ENCODE results near the gene CNTNAP3. TPM values are rescaled to one million over a fixed set of nuclear protein-coding genes. Genes with fewer than 3 reads are reported as not detected.
"Not testable (repeated sequence)": the region's sequence is repeated elsewhere in the genome, so short reads cannot be mapped to it uniquely, and the experiment has no call there.

Gene CNTNAP3
- 10 to 100 TPM in 3 of 4 donors, 1 to 10 TPM in 1; 8.8 to 25.5 (median 15.6) TPM for total RNA-seq

DNA sequence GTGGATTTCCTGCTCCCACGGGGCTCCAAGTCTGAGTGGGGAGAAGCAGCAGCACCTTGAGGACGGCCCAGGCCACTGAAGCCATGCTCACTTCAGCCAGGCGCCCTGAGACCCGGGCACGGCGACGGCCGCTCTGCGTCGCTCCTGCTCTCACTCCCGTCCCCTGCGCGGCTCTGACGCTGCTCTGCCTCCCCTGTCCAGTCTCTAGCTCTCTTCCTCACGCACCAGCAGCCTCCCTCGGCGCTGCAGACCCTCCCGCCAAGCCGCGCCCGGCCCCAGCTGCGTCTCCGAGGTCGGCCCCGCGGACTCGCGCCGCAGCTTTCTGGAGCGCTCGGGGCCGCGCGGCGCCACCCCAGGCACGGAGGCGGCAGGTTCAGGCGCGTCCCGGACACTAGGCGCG, at the start of gene CNTNAP3:
Gene CNTNAP3 (minus strand): TSS at position 188 of the 400 bp plus-strand sequence. CDS start 103 bp downstream, at position 85.
- WGBS, 2 donors = no CpG with 5 or more reads among the region's 42 CpGs
- not testable (repeated sequence) for H3K4me3 ChIP-seq; H3K27me3 ChIP-seq; H3K36me3 ChIP-seq; H3K27ac ChIP-seq; H3K9me3 ChIP-seq; DNase-seq (ENCODE audit: low spot score in 2 of 2); H3K4me1 ChIP-seq

DNA sequence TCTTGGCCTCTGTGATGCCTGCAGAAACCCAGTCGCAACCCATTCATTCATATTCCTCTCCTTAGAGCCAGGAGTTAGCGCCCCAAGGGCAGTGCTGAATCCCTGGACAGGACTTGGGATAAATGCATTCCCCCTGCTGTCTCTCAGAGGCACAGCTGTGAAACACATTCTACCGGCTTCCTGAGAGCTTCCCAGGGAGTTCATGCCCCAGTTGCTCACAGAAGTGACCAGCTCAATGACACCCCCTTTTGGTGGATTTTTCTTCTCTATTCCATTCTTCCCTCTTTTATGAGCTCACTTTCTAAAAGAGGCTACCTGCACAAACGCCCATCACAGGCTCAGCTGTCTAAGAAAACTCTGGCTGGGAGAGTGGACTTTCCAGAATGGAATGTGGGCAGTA, 8.0 kb downstream of the CNTNAP3 start:
- H3K36me3 ChIP-seq; H3K4me1 ChIP-seq; DNase-seq (ENCODE audit: low spot score in 2 of 2); H3K4me3 ChIP-seq; H3K27me3 ChIP-seq; H3K27ac ChIP-seq; H3K9me3 ChIP-seq: not testable (repeated sequence)
- WGBS, 2 donors = no CpG with 5 or more reads among the region's 4 CpGs

DNA sequence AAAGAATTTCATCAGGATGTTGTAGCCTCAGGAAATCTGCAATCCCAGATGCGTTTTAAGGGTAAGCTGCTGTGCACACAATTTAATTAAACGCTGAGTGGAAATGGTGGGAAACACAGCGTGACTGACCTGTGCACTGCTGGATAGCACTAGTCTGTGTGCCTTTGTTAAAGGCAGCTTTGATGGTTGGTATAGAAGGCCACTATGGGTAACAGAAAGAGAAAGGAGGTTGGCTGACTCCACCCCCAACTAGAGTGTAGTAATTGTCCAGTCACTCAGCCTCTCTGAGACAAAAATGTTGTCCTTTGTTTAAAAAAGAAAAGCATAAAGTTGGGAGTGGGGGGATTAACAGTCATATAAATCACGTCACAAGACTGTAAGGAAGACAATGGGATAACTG, 45.5 kb downstream of the CNTNAP3 start:
- not testable (repeated sequence) for H3K4me1 ChIP-seq, H3K27me3 ChIP-seq
- WGBS, 2 donors = no CpG with 5 or more reads among the region's 4 CpGs

DNA sequence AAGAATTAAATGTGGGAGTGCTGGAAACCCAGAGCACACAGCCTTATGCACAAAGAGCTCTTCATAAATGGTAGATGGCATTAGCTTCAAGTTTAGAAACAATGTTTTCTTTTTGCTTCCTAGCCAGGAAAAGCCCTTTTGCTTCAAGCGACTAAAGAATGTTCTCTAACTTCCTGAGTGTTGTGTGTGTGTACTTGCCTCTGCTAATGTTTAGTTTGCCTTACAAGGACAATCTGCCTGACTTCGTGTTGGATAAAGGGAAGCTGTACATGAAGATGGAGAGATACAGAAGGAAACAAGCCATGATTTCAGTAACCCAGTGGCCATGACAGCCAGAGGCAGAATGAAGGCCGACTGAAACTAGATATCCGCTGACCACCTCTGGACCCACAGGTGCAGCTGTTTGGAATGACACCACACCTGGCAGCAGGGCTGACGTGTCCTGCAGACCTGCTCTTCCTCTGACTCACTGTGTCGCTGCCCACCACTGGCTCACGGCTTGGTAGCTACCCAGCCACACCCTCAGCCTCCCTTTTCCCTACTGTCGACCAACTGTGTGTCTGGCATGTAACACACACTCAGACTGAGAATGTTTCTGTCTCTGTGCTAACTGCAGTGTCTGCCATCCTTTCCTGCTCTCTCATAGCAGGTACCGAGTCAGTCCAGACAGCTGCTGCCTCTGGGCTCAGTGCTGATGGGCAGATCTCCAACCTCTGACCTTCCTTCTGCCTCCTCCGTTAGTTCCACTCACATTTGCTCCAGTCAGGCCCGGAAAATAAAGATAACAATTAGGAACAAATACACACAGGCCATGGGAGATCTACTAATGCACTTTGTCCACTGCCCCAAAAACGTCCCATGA, 55.6 kb downstream of the CNTNAP3 start:
- DNase-seq (ENCODE audit: low spot score in 2 of 2); H3K4me3 ChIP-seq; H3K4me1 ChIP-seq; H3K36me3 ChIP-seq; H3K9me3 ChIP-seq; H3K27me3 ChIP-seq; H3K27ac ChIP-seq: not testable (repeated sequence)
- no CpG with 5 or more reads among the region's 12 CpGs for WGBS, 2 donors

More for the DNA sequence above, 45.5 kb downstream of the CNTNAP3 start:
- not testable (repeated sequence) for H3K27ac ChIP-seq; H3K36me3 ChIP-seq; DNase-seq (ENCODE audit: low spot score in 2 of 2); H3K4me3 ChIP-seq; H3K9me3 ChIP-seq

DNA sequence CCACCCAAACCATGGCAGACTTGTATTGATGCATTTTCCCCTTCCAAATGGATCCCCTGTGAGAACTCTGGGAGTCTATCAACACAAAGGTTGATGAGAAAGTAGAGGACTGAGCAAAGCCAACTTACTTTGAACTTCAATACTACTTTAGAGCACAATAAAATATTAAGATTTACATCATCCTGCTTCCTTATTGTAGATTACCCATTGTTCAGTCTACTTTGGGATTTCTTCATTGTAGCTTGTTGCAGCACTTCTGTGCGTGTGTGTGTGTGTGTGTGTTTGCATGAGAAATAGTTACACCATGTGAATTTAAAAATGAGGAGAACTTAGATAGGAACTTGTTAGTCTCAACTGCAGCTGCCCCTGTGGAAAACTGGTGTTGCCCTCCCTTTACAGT, 72.0 kb downstream of the CNTNAP3 start:
- no CpG with 5 or more reads among the region's 1 CpG for WGBS, 2 donors
- not testable (repeated sequence) for H3K27ac ChIP-seq; H3K9me3 ChIP-seq; DNase-seq (ENCODE audit: low spot score in 2 of 2); H3K27me3 ChIP-seq; H3K4me1 ChIP-seq; H3K36me3 ChIP-seq; H3K4me3 ChIP-seq

DNA sequence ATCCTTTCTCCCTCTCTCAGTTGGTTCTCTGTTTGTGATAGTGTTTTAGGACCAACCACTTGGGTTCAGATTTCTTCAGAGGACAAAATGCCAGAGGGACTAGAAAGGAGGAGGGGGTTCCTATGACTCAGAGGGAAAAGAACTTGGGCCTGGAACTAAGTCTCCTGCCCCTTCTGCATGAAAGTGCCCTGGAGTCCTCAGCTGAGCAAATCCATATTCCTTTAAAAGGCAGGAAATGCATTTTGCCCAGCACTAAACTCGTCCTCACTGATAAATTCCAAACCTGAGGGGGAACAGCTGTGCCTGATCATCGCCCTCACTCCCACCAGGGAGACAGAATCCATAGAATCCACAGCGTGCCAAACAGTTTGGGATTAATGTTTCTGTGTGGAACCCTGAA, 78.2 kb downstream of the CNTNAP3 start:
- H3K36me3 ChIP-seq, H3K27ac ChIP-seq: not testable (repeated sequence)
- WGBS, 2 donors = no CpG with 5 or more reads among the region's 3 CpGs

DNA sequence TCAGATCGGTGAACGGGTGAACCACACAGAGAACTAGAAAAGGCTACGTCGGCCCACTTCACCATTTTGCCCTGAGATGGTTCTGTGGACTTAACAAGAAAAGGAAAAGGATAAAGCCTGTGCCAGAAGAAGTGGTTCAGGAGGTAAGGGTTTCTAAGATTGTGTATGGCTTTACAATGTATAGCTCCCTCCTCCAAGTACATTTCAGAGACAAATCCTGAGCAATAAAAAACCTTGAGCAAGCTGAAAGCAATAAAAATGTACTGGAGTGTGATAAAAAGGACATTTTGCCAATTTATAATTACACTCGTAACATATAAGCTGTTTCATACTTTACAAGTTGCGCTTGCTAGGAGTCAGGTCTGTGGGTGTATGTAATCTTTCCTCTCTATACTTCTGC, 81.3 kb downstream of the CNTNAP3 start:
- not testable (repeated sequence) for H3K4me1 ChIP-seq; H3K9me3 ChIP-seq; H3K27me3 ChIP-seq; H3K27ac ChIP-seq; H3K36me3 ChIP-seq; DNase-seq (ENCODE audit: low spot score in 2 of 2); H3K4me3 ChIP-seq
- WGBS, 2 donors = no CpG with 5 or more reads among the region's 6 CpGs

More for the DNA sequence above, 78.2 kb downstream of the CNTNAP3 start:
- not testable (repeated sequence) for H3K9me3 ChIP-seq; H3K27me3 ChIP-seq; H3K4me1 ChIP-seq; H3K4me3 ChIP-seq; DNase-seq (ENCODE audit: low spot score in 2 of 2)

DNA sequence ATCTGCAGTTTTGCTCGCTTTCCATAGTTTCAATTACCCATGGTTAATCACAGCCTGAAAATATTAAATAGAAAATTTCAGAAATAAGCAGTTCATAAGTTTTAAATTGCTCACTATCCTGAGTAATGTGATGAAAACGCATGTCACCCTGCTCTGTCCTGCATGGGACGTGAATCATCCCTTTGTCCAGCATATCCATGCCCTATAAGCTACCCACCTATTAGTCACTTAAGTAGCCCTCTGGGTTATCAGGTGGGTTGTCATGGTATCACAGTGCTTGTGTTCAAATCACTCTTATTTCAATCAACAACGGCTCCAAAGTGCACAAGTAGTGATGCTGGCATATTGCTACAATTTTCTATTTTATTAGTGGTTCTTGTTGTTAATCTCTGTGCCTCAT, 82.1 kb downstream of the CNTNAP3 start:
- H3K4me1 ChIP-seq; H3K4me3 ChIP-seq; H3K27ac ChIP-seq; DNase-seq (ENCODE audit: low spot score in 2 of 2); H3K27me3 ChIP-seq; H3K36me3 ChIP-seq; H3K9me3 ChIP-seq: not testable (repeated sequence)
- WGBS, 2 donors = no CpG with 5 or more reads among the region's 4 CpGs

DNA sequence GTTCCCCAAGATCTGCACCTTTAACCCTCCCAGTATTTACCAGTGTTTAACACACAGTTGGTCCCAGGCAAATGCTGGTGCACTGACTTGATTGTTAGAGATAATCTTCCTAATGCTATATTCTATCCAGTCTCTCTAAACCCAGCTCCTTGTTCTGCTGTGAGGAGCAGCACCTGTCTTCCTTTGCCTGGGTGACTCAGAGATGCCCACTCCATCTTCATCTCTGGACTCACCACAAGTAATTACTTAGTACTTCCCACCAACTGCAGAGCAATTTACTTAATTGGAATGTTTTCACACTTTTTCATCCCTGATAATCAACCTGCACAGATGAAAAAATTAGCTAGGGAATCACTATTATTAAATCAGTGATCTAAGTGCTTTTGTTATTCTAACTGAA, 87.6 kb downstream of the CNTNAP3 start:
- H3K4me3 ChIP-seq; H3K4me1 ChIP-seq; H3K9me3 ChIP-seq; DNase-seq (ENCODE audit: low spot score in 2 of 2); H3K27me3 ChIP-seq; H3K36me3 ChIP-seq; H3K27ac ChIP-seq: not testable (repeated sequence)

DNA sequence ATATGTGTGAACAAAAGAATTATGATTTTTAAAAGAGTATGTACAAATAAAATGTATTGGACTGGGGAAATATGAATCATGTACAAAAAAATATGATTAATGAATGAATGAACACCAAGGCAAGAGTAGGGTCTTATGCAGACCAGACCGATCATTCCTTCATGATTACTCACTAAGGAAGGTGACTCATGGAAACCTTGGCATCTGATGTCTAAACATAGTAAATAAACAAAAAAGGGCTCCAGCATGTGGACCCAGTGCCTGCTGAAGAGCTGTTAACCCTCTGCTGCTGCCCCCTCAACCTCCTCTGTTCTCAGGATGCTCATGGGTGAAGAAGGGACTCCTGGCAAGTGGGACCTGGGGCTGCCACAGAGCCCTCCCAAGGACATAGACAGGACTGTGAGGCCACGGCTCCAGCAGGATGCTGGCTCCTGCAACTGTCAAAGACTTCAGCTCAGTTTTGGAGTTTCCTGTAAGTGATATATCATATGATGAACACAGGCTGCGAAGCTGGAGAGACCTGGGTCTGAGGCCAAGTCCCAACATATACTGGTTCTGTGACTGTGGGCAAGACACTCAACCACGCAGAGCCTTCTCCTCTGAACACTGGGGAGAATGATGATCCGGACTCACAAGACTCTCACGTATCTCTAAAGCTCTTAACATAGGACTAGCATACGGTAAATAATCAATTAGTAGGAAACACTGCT, 89.8 kb downstream of the CNTNAP3 start:
- not testable (repeated sequence) for H3K9me3 ChIP-seq; H3K27ac ChIP-seq; H3K36me3 ChIP-seq; H3K4me3 ChIP-seq; H3K27me3 ChIP-seq; DNase-seq (ENCODE audit: low spot score in 2 of 2); H3K4me1 ChIP-seq
- no CpG with 5 or more reads among the region's 7 CpGs for WGBS, 2 donors

DNA sequence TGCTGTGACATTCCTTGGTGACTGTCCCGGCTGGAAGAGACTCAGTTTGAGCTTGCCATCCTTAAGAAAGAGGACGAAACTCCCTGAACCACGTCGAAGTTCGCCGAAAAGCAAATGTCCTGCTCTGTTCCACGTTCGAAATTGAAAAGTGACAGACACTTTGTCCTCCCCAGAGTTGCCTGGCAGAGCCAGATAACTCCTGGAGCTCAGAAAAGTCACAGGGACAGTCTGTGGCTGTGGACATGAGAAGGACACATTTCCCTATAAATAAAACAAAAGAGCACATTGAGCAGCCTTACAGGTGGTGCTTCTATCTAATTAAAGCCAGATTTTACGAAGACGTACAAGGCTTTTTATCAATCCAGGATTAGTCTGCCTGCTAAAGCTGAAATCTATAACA, 116.6 kb downstream of the CNTNAP3 start:
- H3K4me3 ChIP-seq, H3K9me3 ChIP-seq: not testable (repeated sequence)
- no CpG with 5 or more reads among the region's 10 CpGs for WGBS, 2 donors

DNA sequence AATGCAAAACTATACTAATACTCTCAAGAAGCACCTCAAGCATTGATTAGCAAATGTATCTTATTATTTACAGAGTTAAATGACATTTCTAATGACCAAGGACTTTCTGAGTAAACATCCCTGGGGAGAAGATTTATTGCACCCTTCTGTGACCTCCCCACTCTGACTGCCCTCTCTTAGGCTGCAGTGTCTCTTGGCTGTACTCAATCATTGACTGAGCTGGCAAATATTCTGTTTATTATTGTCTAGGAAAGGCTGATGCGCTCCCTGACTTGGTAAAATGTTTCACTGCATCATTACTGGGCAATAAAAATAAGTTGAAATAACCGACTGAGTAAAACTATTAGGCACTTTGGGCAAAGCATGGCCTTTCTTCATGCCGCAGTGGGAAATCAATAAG, 130.3 kb downstream of the CNTNAP3 start:
- whole genome bisulfite sequencing, 2 donors = no CpG with 5 or more reads among the region's 3 CpGs
- H3K27me3 ChIP-seq; H3K9me3 ChIP-seq; H3K4me3 ChIP-seq; H3K27ac ChIP-seq; DNase-seq (ENCODE audit: low spot score in 2 of 2); H3K4me1 ChIP-seq; H3K36me3 ChIP-seq: not testable (repeated sequence)

More for the DNA sequence above, 116.6 kb downstream of the CNTNAP3 start:
- not testable (repeated sequence) for H3K36me3 ChIP-seq; H3K27me3 ChIP-seq; H3K27ac ChIP-seq; H3K4me1 ChIP-seq; DNase-seq (ENCODE audit: low spot score in 2 of 2)

DNA sequence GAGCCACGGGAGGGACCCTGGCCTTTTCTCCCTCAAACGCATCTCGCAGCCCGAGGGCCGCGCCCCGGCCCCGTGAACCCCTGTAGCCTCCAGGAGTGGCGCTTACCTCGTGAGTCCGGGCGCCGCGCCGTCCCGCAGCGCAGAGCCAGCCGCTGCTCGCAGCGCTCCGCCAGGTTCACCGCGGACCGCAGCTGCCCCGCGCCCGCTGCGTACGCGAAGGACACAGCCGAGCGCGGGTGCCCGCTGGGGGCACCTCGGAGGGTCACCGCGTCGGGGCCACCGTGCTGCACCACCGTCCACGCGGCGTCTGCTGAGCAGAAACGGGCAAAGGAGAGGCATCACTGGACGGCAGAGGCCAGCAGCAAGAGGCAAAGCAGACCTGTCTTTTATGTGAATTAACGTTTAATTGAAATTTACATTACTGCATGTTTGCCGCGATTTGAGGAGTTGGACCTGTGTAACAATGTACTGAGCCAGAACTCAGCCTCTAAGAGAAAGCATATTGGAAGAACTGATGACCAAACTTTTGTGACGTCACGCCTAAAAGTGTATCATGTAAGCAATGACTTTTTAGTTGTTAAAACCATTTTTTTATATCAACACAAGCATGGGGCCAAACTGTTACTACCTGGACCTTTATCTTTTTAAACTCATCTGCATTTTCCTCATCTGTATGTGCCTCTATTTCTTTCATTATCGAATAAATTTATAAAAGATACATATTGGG, 155.0 kb downstream of the CNTNAP3 start:
- 35 to 59% methylated on average over 30 to 50 of the region's 51 CpGs for WGBS, 2 donors
- H3K4me1 ChIP-seq; H3K27ac ChIP-seq; H3K36me3 ChIP-seq; H3K4me3 ChIP-seq; DNase-seq (ENCODE audit: low spot score in 2 of 2); H3K9me3 ChIP-seq; H3K27me3 ChIP-seq: not testable (repeated sequence)
